Mammary epithelial cell (primary cell): ENCODE data around the gene GPSM3.

Experiments used
- EZH2 ChIP-seq: IDR thresholded peaks from 2 replicates; pipeline ENCODE4 v1.6.1; 2012; ENCODE audit warnings: low read length, inconsistent platforms, borderline replicate concordance
- TF ChIP-seq, protein P1 (sequence below), 2 donors: IDR thresholded peaks in 1 of 2; conservative IDR thresholded peaks in 1 of 2; 2 replicates each; pipeline ENCODE4 v1.5.1; 2011 to 2012; ENCODE audit warnings: inconsistent platforms in 2 of 2, low read length in 2 of 2, mild to moderate bottlenecking in 2 of 2, control low read depth in 1 of 2, low read depth in 1 of 2; ENCODE audit not compliant: insufficient read depth in 1 of 2; ENCODE audit errors: extremely low read depth in 1 of 2

- TF ChIP-seq, protein P1, sequence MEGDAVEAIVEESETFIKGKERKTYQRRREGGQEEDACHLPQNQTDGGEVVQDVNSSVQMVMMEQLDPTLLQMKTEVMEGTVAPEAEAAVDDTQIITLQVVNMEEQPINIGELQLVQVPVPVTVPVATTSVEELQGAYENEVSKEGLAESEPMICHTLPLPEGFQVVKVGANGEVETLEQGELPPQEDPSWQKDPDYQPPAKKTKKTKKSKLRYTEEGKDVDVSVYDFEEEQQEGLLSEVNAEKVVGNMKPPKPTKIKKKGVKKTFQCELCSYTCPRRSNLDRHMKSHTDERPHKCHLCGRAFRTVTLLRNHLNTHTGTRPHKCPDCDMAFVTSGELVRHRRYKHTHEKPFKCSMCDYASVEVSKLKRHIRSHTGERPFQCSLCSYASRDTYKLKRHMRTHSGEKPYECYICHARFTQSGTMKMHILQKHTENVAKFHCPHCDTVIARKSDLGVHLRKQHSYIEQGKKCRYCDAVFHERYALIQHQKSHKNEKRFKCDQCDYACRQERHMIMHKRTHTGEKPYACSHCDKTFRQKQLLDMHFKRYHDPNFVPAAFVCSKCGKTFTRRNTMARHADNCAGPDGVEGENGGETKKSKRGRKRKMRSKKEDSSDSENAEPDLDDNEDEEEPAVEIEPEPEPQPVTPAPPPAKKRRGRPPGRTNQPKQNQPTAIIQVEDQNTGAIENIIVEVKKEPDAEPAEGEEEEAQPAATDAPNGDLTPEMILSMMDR (conservative IDR thresholded peaks at IDR 0.05 in 1 of 2, IDR thresholded peaks at IDR 0.05 in 1 of 2; ENCODE audit: extremely low read depth in 1 of 2, insufficient read depth in 1 of 2, low read depth in 1 of 2, low read length in 2 of 2): no peak
- TF ChIP-seq EZH2: no peak
Observed at GRCh38 chr6:32200711-32201475, 8.4 kb upstream of the GPSM3 start.
